Stimulated activated CD4-positive, alpha-beta T cell treated with anti-CD3 and anti-CD28 coated beads, TNF-alpha, amount 100 ng/mL, for 48 hours (primary cell): ENCODE measurements around the gene WDHD1.
"Not testable (repeated sequence)": the region's sequence is repeated elsewhere in the genome, so short reads cannot be mapped to it uniquely, and the experiment has no call there.

ENCODE experiments used
- DNase-seq, 3 donors: peaks; one replicate each; pipeline ENCODE4 v3.0.0-alpha.2; 2020; ENCODE audit warnings: low read depth in 3 of 3

WDHD1 gene

DNA sequence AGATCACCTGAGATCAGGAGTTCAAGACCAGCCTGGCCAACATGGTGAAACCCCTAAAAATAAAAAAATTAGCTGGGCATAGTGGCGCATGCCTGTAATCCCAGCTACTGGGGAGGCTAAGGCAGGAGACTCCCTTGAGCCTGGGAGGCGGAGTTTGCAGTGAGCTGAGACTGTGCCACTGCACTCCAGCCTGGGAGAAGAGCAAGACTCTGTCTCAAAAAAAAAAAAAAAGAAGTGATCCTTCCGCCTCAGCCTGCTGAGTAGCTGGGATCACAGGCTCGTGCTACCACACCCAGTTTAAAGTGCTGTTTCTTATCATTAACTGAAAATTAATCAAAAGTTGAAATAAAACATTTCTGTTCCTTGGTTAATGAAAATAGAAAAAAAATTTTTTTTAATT lies 117.9 kb downstream of the WDHD1 start:
- DNase-seq = not testable (repeated sequence)

DNA sequence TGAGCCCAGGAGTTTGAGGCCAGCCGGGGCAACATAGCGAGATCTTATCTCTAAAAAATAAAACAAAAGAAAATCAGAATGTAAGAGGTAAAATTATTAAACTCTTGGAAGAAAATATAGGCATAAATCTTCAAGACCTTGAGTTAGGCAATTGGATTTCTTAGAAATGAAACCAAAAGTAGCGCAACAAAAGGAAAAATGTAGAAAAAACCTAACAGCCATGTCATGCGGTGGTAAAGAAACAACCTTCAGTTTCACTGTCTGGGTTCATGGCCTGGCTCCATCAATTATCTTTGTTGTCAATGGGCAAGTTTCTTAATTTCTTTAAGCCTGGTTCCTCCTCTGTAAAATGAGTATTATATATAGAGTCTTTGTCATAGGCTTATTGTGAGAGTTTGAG lies 118.7 kb downstream of the WDHD1 start:
- DNase-seq = no peak

DNA sequence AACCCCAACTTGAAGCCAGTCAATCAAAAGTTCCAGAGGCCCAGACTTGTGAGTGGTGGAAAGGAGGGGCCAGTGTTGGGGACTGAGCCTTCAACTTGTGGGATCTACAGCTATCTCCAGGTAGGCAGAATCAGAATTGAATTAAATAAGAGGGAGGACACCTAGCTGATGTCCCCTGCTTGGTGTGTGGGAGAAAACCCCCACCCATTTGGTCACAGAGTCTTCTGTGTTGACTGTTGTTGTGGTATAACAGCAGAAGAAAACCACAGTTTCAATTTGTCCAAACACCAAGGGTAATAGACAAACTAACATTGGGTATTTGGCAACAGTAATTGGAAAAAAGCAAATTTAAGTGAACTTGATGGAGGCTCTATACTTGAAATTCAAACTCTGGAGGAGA lies 120.8 kb downstream of the WDHD1 start:
- DNase-seq = no peak

DNA sequence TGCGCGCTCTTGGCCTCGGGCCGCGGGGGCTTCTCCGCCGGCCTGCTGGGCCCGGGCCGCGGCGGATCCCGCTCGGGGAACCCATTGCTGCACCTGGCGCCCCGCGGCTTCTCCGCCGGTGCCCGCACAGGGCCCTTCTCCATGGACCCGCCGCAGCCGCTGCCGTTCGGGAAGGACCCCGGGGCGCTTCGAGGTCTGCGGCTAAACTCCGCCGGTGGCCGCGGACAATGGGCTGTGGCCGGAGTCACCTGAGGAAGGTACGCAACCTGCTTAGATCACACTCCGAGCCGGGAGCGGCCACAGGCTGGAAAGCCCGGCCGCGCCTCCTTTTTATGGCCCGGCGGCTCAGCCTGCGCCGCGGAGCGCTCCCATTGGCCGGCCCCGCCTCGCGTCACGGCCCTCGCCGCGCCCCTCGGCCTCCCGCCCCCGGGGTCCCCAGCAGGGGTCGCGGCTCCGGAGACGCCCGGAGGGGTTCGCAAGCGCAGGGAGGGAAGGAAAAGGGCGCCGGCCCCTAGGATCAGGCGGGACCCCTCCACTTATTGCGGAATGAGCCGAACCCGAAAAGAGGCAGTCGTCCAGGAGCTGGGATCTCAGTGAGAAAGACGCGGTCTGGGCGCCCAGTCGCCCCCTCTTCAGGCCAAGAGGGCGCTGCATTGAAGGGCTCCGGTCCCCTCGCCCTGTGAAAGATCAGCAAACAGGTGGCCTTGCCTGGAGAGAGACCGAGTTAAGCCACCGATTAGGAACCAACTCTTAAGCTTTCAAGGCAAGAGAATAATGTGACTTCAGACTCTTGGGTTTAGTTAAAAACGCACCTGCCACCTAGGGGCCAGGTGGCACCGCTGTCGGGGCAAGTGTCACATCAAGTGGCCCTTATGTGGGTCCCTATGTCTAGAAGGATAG lies 124.1 kb downstream of the WDHD1 start, which contains the start of gene GCH1:
Gene GCH1, minus strand, starts transcription at position 306 of the 900 bp plus-strand sequence. Its CDS starts 163 bp downstream, at position 143.
- peak; percentile 32 to 60 (median 41) for DNase-seq

DNA sequence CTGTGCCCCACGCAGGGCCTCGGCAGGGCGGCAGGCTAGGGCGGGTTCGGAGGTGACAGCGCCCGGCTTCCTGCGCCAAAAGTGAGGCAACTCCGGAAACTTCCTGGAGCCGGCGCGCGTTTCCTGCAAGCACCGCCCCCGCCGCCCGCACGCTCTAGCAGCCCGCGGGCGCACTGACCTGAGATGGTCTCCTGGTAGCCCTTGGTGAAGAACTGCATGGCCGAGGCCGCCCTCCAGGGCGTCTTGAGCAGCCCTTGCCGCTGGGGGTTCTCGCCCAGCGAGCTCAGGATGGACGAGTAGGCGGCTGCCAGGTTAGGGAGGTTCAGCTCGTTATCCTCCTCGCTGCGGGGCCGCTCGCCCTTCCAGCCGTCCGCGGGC lies 124.8 kb downstream of the WDHD1 start:
- peak; percentile 54 to 71 (median 65) for DNase-seq

DNA sequence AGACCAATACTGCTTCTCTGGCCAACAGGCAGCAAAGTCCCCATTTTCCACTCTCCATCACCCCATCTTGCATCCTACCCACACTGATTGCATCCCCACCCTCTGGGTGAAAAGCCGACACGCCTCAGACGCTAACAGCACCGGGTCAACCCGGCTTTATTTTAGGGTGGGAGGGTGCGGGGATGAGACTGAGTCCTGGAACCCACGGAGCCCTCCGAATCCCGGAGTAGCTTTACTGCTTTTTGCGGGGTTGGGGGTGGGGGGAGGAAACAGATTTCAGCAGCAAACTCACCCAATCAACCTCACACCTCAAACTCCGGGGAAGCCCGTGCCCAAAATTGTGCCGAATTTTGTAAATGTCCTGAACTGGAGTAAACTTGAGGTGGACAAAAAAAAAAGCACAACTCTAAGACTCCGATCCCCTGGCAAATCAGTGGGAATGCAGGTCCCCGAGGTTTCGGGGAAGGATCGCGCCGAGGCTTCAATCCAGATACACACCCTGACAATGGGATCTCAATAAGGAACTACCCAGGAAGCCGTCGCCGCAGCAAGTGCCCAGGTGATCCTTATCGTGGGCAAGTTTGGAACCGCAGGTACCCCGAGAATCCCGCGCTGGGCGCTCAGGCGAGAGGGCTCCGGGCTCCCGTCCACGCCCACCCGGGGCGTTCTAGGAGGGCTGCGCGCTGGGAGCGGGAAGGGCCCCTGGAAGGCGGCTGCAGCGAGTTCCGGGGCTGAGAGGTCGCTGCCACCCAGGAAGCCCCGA lies 125.3 kb downstream of the WDHD1 start:
- DNase-seq = no peak

DNA sequence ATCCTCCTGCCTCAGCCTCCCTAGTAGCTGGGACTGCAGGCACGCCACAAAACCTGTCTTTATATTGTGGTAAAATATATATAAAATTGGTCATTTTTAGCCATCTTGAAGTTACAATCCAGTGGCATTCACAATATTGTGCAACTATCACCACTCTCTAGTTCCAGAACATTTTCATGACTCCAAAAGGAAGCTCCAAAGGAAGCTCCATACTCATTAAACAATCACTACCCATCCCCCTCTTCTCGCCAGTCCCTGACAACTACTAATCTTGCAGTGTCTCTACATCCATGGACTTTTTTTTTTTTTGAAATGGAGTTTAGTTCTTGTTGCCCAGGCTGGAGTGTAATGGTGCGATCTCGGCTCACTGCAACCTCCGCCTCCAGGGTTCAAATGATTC lies 127.3 kb downstream of the WDHD1 start:
- DNase-seq = no peak

DNA sequence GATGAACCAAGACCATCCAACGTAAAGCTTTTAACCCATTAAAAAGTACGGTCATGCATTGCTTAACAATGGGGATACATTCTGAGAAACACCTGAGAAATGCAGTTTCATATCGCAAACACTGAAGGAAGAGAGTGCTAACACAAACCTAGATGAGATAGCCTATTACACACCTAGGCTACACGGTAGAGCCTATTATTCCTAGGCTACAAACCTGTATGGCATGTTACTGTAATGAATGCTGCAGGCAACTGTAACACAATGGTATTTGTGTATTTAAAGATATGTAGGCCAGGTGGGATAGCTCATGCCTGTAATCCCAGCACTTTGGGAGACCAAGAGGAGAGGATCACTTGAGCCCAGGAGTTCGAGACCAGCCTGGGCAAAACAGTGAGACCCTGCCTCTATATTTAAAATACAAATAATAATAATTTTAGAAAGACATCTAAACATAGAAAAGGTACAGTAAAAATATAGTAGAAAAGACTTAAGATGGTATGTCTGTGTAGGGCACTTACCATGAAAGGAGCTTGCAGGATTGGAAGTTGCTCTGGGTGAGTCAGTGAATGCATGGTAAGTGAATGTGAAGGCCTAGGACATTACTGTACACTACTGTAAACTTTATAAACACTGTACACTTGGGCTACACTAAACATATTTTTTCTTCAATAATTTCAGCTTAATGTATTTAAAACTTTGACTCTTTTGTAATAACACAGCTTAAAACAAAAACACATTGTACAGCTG lies 128.9 kb downstream of the WDHD1 start:
- not testable (repeated sequence) for DNase-seq

DNA sequence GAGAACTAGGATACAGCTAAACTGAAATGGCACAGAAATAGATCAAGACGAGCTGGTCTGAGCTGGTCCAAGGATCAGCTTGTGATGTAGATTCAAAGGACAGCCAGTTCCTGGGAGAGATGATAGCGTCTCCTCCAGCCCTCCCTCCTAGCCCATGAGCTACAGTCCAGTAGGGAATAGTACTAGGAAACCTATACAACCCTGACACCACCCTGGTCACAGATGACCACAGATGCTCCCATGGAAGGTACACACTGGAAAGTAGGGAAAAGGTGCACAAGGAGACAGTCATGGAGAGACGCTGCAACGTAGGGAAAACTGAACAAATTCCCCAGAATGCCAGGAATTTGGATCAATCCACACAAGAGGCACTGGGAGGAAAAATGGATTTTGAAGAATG lies 131.2 kb downstream of the WDHD1 start:
- DNase-seq = no peak

DNA sequence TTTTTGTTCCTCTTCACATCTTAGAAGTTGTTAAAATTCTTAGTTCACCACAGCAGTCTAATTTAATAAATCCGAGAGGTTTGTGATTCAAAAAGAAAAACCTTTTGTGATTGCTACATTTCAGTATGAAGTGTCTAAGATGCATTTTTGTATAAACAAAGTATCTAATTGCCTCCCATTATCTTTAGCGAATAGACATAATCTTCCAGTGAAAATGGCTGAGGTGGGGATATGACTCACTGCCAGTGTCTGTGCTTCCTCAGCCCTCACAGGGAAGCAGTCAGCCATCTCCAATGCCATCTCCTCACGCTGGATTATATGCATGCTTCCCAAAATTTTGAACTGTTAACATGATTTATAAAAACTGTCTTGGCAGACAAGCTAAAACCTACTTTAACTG lies 131.9 kb downstream of the WDHD1 start:
- no peak for DNase-seq

DNA sequence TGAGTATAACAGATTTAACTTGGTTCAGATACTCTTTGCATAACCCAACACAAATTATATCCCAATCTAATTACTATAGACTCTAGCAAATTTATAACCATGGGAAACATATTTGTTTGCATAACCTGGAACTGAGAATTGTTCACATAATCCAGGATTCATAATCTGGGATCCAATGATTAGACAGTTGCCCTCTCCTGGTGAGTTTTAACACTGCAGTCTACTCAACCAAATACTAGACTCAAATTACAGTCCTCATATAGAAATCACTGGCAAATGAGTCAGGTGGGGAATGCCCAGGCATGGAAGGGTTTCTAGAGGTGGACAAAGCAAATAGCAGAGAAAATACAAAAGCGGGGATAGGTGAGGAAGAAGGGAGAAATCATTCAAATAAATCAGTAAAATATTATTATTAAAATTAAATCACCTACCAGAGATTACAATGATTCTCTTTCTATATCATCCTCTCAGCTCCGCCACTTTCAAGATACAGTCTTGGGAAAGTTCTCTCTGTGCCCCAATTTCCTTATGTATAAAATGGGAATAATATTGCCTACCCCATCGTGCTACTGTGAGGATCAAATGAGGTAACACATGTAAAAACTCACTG lies 133.6 kb downstream of the WDHD1 start:
- DNase-seq = no peak

DNA sequence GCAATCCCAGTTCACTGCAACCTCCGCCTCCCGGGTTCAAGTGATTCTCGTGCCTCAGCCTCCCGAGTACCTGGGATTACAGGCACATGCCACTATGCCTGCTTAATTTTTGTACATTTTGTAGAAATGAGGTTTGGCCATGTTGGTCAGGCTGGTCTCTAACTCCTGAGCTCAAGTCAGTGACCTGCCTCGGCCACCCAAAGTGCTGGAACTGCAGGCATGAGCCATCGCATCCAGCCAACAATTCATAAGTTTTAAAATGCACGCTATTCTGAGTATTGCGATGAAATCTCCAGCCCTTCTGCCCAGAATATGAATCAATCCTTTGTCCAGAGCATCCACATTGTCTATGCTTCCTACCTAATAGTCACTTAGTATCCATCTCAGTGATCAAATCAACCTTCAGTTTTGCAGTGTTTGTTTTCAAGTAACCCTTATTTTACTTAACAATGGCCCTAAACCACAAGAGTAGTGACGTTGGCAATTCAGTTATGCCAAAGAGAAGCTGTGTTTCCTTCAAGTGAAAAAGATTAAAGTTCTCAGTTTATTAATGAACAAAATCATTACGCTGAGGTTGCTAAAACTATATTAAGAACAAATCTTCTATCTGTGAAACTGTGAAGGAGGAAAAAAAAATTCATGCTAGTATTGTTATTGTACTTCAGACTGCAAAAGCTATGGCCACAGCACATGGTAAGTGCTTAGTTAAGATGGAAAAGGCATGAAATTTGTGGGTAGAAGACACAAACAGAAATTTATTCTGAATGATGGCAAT lies 135.2 kb downstream of the WDHD1 start:
- no peak for DNase-seq

DNA sequence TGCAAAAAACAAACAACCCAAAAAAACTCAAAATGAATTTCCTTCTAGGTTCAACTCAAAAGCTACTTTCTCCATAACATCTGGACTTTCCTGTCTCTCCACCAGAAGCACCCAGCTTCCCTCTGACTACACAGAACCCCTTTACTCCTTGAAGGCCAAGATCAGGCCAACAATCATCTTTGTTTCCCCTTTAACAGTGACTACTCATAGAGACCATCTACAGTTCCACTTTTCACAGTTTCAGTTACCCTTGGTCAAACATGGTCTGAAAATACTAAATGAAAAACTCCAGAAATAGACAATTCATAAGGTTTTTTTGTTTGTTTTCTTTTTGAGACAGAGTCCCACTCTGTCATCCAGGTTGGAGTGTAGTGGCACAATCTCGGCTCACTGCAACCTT lies 136.1 kb downstream of the WDHD1 start:
- DNase-seq = no peak

DNA sequence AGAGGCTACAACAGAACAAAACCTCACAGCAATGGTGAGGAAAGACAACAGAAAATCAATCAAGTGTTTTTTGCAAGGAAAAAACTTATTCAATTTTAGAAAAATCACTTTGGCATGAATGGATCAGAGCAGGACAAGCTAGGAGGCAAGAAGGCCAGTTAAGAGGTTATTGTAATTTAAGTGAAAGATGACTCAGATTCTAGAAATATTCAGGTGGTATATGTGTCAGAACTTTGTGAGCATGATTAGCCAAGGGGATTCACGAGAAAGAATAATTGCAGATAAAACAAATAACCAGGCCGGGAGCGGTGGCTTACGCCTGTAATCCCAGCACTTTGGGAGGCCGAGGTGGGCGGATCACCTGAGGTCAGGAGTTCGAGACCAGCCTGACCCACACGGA lies 137.0 kb downstream of the WDHD1 start:
- no peak for DNase-seq
